Loucy (cell line): ENCODE data around the gene CCDC3.

ENCODE experiments used
- H2AFZ ChIP-seq: fragments of 200-600 bp; sonication (generic); 2 replicates; pipeline ENCODE4 v1.6.0; 2016; ENCODE audit warnings: antibody characterized with exemption, mild to moderate bottlenecking, low read length, moderate library complexity
- H3F3A ChIP-seq: fragments of 200-600 bp; 2 replicates; pipeline ENCODE4 v1.6.0; 2016; ENCODE audit warnings: antibody characterized with exemption, low read depth, mild to moderate bottlenecking
- H3K27me3 ChIP-seq: fragments of 200-600 bp; sonication (generic); 2 replicates; pipeline ENCODE4 v1.6.1; 2014; ENCODE audit warnings: low read length, mild to moderate bottlenecking; ENCODE audit not compliant: insufficient read depth, poor library complexity, severe bottlenecking
- H3K36me3 ChIP-seq: fragments of 200-600 bp; sonication (generic); 2 replicates; pipeline ENCODE4 v1.6.1; 2016; ENCODE audit warnings: low read length; ENCODE audit not compliant: insufficient read depth
- H3K4me1 ChIP-seq: fragments of 200-600 bp; sonication (generic); 2 replicates; pipeline ENCODE4 v1.5.1; 2014; ENCODE audit warnings: low read length, mild to moderate bottlenecking; ENCODE audit not compliant: insufficient read depth, poor library complexity, severe bottlenecking
- H3K4me2 ChIP-seq: fragments of 200-600 bp; sonication (generic); 2 replicates; pipeline ENCODE4 v1.6.0; 2014; ENCODE audit warnings: antibody characterized with exemption, low read length, low read depth, mild to moderate bottlenecking; ENCODE audit not compliant: poor library complexity, severe bottlenecking
- H3K4me3 ChIP-seq: fragments of 200-600 bp; sonication (generic); 2 replicates; pipeline ENCODE4 v1.5.1; 2014; ENCODE audit warnings: low read length, mild to moderate bottlenecking, mixed read lengths; ENCODE audit not compliant: poor library complexity, severe bottlenecking
- H3K79me2 ChIP-seq: fragments of 200-600 bp; sonication (generic); 2 replicates; pipeline ENCODE4 v1.6.1; 2014; ENCODE audit warnings: low read length; ENCODE audit not compliant: insufficient read depth
- H3K9ac ChIP-seq: fragments of 200-600 bp; sonication (generic); 2 replicates; pipeline ENCODE4 v1.6.0; 2014; ENCODE audit warnings: mild to moderate bottlenecking, low read depth, low read length, moderate library complexity; ENCODE audit not compliant: poor library complexity, severe bottlenecking
- H3K9me2 ChIP-seq: fragments of 200-600 bp; sonication (generic); replicated peaks from 2 replicates; pipeline ENCODE4 v1.6.1; 2016; ENCODE audit warnings: low read depth, low read length, mixed read lengths
- H3K9me3 ChIP-seq: fragments of 200-600 bp; sonication (generic); 2 replicates; pipeline ENCODE4 v1.6.1; 2014; ENCODE audit warnings: mild to moderate bottlenecking, antibody characterized with exemption, low read length, low read depth; ENCODE audit not compliant: insufficient read depth
- H4K20me1 ChIP-seq: fragments of 200-600 bp; sonication (generic); 2 replicates; pipeline ENCODE4 v1.6.0; 2014; ENCODE audit warnings: antibody characterized with exemption, low read length, mild to moderate bottlenecking; ENCODE audit not compliant: insufficient read depth, poor library complexity, severe bottlenecking
- EZH2phosphoT487 ChIP-seq: fragments of 200-600 bp; IDR thresholded peaks from 2 replicates; pipeline ENCODE4 v1.6.1; 2018; ENCODE audit warnings: antibody characterized with exemption, mild to moderate bottlenecking, moderate library complexity, borderline replicate concordance
- TF ChIP-seq, protein P1 (sequence below): fragments of 200-600 bp; sonication (generic); conservative IDR thresholded peaks from 2 replicates; pipeline ENCODE4 v1.5.1; 2014; ENCODE audit warnings: mild to moderate bottlenecking, antibody characterized with exemption, low read length

Gene CCDC3

DNA sequence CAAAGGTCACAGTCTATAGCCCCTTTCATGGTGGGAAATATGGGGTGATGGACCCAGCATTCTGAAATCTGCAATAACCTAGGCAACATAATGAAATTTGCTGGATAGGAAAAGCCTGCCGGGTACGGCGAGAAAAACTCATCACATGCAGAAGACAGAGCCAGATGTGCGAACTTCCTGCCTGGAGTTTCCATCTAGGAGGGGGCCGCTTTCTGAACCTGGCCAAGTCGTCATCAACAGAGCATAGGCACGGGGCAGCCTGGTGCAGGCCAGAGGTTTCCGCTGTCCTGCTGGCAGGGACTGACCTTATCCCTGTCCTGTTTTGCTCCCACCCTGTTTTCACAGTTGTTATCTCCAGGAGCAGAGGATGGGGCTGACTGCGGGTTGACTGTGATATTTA lies 27.4 kb downstream of the CCDC3 start:
- no peaks in the 10 kb centered on the region for H4K20me1 ChIP-seq
- H3K9me3 ChIP-seq = no peaks in the 10 kb centered on the region
- no peak overlapping the region for H3K4me3 ChIP-seq
- H3K4me2 ChIP-seq = no peak overlapping the region
- H3K27me3 ChIP-seq = no peaks in the 10 kb centered on the region
- TF ChIP-seq, protein P1, sequence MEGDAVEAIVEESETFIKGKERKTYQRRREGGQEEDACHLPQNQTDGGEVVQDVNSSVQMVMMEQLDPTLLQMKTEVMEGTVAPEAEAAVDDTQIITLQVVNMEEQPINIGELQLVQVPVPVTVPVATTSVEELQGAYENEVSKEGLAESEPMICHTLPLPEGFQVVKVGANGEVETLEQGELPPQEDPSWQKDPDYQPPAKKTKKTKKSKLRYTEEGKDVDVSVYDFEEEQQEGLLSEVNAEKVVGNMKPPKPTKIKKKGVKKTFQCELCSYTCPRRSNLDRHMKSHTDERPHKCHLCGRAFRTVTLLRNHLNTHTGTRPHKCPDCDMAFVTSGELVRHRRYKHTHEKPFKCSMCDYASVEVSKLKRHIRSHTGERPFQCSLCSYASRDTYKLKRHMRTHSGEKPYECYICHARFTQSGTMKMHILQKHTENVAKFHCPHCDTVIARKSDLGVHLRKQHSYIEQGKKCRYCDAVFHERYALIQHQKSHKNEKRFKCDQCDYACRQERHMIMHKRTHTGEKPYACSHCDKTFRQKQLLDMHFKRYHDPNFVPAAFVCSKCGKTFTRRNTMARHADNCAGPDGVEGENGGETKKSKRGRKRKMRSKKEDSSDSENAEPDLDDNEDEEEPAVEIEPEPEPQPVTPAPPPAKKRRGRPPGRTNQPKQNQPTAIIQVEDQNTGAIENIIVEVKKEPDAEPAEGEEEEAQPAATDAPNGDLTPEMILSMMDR = no peak
- no peak for TF ChIP-seq EZH2phosphoT487
- no peaks in the 10 kb centered on the region for H3K9me2 ChIP-seq
- H3F3A ChIP-seq = no peaks in the 10 kb centered on the region
- no peaks in the 10 kb centered on the region for H3K36me3 ChIP-seq
- no peak overlapping the region for H3K9ac ChIP-seq
- H2AFZ ChIP-seq = no peak overlapping the region
- peaks cover 24% of the 10 kb centered on the region for H3K4me1 ChIP-seq
- H3K79me2 ChIP-seq = no peaks in the 10 kb centered on the region

GRCh38 chr10:12973149-12973718 lies 28.3 kb downstream of the CCDC3 start:
- Histone ChIP-seq H3K36me3 (no peaks in the 10 kb centered on the region), H3K9me2 (no peaks in the 10 kb centered on the region), H3K79me2 (no peaks in the 10 kb centered on the region), H3F3A (no peaks in the 10 kb centered on the region), H3K4me3 (no peak overlapping the region), H3K4me2 (no peak overlapping the region), H3K9ac (no peak overlapping the region), H3K4me1 (peaks cover 26% of the 10 kb centered on the region), H4K20me1 (no peaks in the 10 kb centered on the region), H3K9me3 (peaks cover 3% of the 10 kb centered on the region), H3K27me3 (no peaks in the 10 kb centered on the region), H2AFZ (no peak overlapping the region)
- no peak for TF ChIP-seq EZH2phosphoT487
- TF ChIP-seq, protein P1 = no peak

DNA sequence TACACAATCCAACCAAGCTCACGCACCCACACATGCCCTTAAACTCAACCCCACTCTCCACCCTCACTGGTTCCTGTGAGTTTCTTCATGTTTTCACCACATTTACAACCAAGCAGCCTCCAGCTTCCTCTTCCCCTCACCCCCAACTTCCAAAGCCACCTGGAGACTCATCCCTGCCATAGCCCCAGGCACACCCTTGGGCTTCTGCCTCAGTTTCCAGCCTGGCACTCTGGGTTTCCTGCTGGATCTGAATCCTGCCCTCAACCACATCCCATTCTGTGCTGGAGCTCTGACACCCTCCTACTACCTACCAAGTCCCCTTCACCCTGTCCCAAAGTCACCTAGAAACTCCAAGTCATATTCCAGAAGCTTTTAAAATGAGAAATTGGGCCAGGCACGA lies 29.4 kb downstream of the CCDC3 start:
- peaks cover 21% of the 10 kb centered on the region for H3K4me1 ChIP-seq
- no peaks in the 10 kb centered on the region for H3K27me3 ChIP-seq
- H2AFZ ChIP-seq = no peak overlapping the region
- no peaks in the 10 kb centered on the region for H3K9me2 ChIP-seq
- H3K9me3 ChIP-seq = peaks cover 7% of the 10 kb centered on the region
- H3K79me2 ChIP-seq = no peaks in the 10 kb centered on the region
- no peaks in the 10 kb centered on the region for H3F3A ChIP-seq
- TF ChIP-seq, protein P1 = no peak
- TF ChIP-seq EZH2phosphoT487 = no peak
- no peak overlapping the region for H3K4me2 ChIP-seq
- no peaks in the 10 kb centered on the region for H4K20me1 ChIP-seq
- H3K4me3 ChIP-seq = no peak overlapping the region
- H3K36me3 ChIP-seq = no peaks in the 10 kb centered on the region
- no peak overlapping the region for H3K9ac ChIP-seq
